ENCODE measurements around the gene CNGB1. TPM values are rescaled to one million over a fixed set of nuclear protein-coding genes. Genes with fewer than 3 reads are reported as not detected.

CNGB1 gene
- total RNA-seq, 1 donor from 2014 or later = 0.91 TPM

- no peak for TF ChIP-seq CTCF (IDR thresholded peaks at IDR 0.05; ENCODE audit: partially characterized antibody, unreplicated experiment)
- Mint-ChIP-seq H3K4me1 (ENCODE audit: low read depth, unreplicated experiment) (no peaks in the 10 kb centered on the region), H3K27ac (ENCODE audit: unreplicated experiment) (no peak overlapping the region), H3K4me3 (ENCODE audit: unreplicated experiment) (no peak overlapping the region), H3K27me3 (ENCODE audit: unreplicated experiment) (no peaks in the 10 kb centered on the region), H3K36me3 (ENCODE audit: unreplicated experiment) (no peaks in the 10 kb centered on the region), H3K9me3 (ENCODE audit: unreplicated experiment) (no peaks in the 10 kb centered on the region)
- no peak for DNase-seq
Observed at GRCh38 chr16:57870753-57871454, 100.0 kb downstream of the CNGB1 start.

- Mint-ChIP-seq H3K4me1 (ENCODE audit: low read depth, unreplicated experiment) (no peaks in the 10 kb centered on the region), H3K27ac (ENCODE audit: unreplicated experiment) (no peak overlapping the region), H3K4me3 (ENCODE audit: unreplicated experiment) (no peak overlapping the region), H3K27me3 (ENCODE audit: unreplicated experiment) (no peaks in the 10 kb centered on the region), H3K9me3 (ENCODE audit: unreplicated experiment) (no peaks in the 10 kb centered on the region), H3K36me3 (ENCODE audit: unreplicated experiment) (no peaks in the 10 kb centered on the region)
- no peak for TF ChIP-seq CTCF (IDR thresholded peaks at IDR 0.05; ENCODE audit: partially characterized antibody, unreplicated experiment)
- no peak for DNase-seq
Observed at GRCh38 chr16:57868913-57869520, 101.9 kb downstream of the CNGB1 start.

GRCh38 chr16:57867000-57867561, 103.8 kb downstream of the CNGB1 start:
- Mint-ChIP-seq H3K9me3 (ENCODE audit: unreplicated experiment) (no peaks in the 10 kb centered on the region), H3K4me1 (ENCODE audit: low read depth, unreplicated experiment) (peaks cover 2% of the 10 kb centered on the region), H3K36me3 (ENCODE audit: unreplicated experiment) (no peaks in the 10 kb centered on the region), H3K27ac (ENCODE audit: unreplicated experiment) (no peak overlapping the region), H3K4me3 (ENCODE audit: unreplicated experiment) (no peak overlapping the region), H3K27me3 (ENCODE audit: unreplicated experiment) (no peaks in the 10 kb centered on the region)
- TF ChIP-seq CTCF (IDR thresholded peaks at IDR 0.05; ENCODE audit: partially characterized antibody, unreplicated experiment) = no peak
- no peak for DNase-seq

- no peak for DNase-seq
- no peaks in the 10 kb centered on the region for H3K9me3 Mint-ChIP-seq (ENCODE audit: unreplicated experiment)
Observed at GRCh38 chr16:57866529-57866918, 104.4 kb downstream of the CNGB1 start.

More at GRCh38 chr16:57866529-57866918, 104.4 kb downstream of the CNGB1 start:
- H3K27ac Mint-ChIP-seq (ENCODE audit: unreplicated experiment) = no peak overlapping the region
- H3K27me3 Mint-ChIP-seq (ENCODE audit: unreplicated experiment) = no peaks in the 10 kb centered on the region
- TF ChIP-seq CTCF (IDR thresholded peaks at IDR 0.05; ENCODE audit: partially characterized antibody, unreplicated experiment) = no peak
- H3K36me3 Mint-ChIP-seq (ENCODE audit: unreplicated experiment) = no peaks in the 10 kb centered on the region
- no peak overlapping the region for H3K4me3 Mint-ChIP-seq (ENCODE audit: unreplicated experiment)
- peaks cover 2% of the 10 kb centered on the region for H3K4me1 Mint-ChIP-seq (ENCODE audit: low read depth, unreplicated experiment)

Data from glutamatergic neuron (in vitro differentiated cells).